ENCODE data around the gene PIK3C2G.

The PIK3C2G gene

DNA sequence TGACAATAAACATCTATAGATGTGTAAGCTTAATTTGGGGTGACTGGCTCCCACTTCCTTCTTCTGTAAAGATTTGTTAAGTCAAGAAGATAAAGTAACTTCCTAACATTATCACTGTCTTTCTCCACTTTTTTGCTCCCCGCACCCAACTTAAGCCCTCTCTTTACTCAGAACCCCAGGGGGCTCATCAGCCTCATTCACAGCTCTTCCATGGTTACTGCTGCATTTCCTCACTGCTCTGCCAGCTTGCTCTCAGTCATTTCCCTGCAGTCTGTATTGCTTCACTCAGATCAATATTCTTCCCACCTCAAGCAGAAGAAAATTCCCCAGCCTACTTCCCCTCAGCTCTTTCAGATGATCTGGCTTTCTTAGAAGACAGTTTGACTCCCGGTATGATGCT, 102.0 kb downstream of the PIK3C2G start:
- no peak for TF ChIP-seq CTCF (conservative IDR thresholded peaks at IDR 0.05; ENCODE audit: low read depth, low read length)
- Histone ChIP-seq H3K79me2 (ENCODE audit: insufficient read depth, low read depth) (no peaks in the 10 kb centered on the region), H3K27ac (no peak overlapping the region), H3K9ac (no peak overlapping the region), H3K4me1 (ENCODE audit: low read depth, poor library complexity, severe bottlenecking) (no peaks in the 10 kb centered on the region), H3K27me3 (ENCODE audit: insufficient read depth, low read depth) (no peaks in the 10 kb centered on the region), H3K4me2 (no peak overlapping the region), H3K4me3 (IDR thresholded peaks at IDR 0.05; ENCODE audit: insufficient read depth, low read depth, low read length) (no peak overlapping the region), H3K36me3 (ENCODE audit: insufficient read depth) (no peaks in the 10 kb centered on the region), H2AFZ (ENCODE audit: low read depth) (no peak overlapping the region), H4K20me1 (ENCODE audit: insufficient read depth) (no peaks in the 10 kb centered on the region)

- Histone ChIP-seq H4K20me1 (ENCODE audit: insufficient read depth) (no peaks in the 10 kb centered on the region), H3K4me3 (IDR thresholded peaks at IDR 0.05; ENCODE audit: insufficient read depth, low read depth, low read length) (no peak overlapping the region), H3K9ac (no peak overlapping the region), H3K27ac (no peak overlapping the region), H2AFZ (ENCODE audit: low read depth) (no peak overlapping the region), H3K79me2 (ENCODE audit: insufficient read depth, low read depth) (no peaks in the 10 kb centered on the region), H3K27me3 (ENCODE audit: insufficient read depth, low read depth) (no peaks in the 10 kb centered on the region), H3K36me3 (ENCODE audit: insufficient read depth) (no peaks in the 10 kb centered on the region), H3K4me1 (ENCODE audit: low read depth, poor library complexity, severe bottlenecking) (no peaks in the 10 kb centered on the region), H3K4me2 (no peak overlapping the region)
- no peak for TF ChIP-seq CTCF (conservative IDR thresholded peaks at IDR 0.05; ENCODE audit: low read depth, low read length)
These were observed 107.3 kb downstream of the PIK3C2G start for GRCh38 chr12:18368594-18368993.

DNA sequence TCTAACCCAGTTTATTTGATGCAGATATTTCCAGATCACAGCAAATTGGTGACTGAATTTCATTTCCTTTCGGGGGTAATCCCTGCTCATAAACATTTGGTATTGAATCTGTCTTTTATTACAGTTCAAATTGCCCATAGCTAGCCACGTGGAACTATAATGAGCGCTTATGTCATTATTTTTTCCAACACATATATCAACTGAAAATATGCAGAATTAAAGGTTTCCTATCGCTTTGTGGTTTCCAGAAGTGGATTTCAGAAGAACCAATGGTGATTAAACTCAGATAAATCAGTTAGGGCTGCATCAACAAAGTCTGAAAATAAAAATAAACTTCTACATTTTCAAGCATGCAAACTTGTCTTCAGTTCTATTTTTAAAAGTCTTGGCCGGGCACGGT, 111.9 kb downstream of the PIK3C2G start:
- Histone ChIP-seq H3K4me3 (IDR thresholded peaks at IDR 0.05; ENCODE audit: insufficient read depth, low read depth, low read length) (no peak overlapping the region), H3K9ac (no peak overlapping the region)

GRCh38 chr12:18375131-18375530, 113.8 kb downstream of the PIK3C2G start:
- Histone ChIP-seq H3K4me2 (no peak overlapping the region), H3K4me3 (IDR thresholded peaks at IDR 0.05; ENCODE audit: insufficient read depth, low read depth, low read length) (no peak overlapping the region), H3K9ac (no peak overlapping the region), H2AFZ (ENCODE audit: low read depth) (no peak overlapping the region), H3K36me3 (ENCODE audit: insufficient read depth) (no peaks in the 10 kb centered on the region), H3K27me3 (ENCODE audit: insufficient read depth, low read depth) (no peaks in the 10 kb centered on the region), H4K20me1 (ENCODE audit: insufficient read depth) (no peaks in the 10 kb centered on the region), H3K79me2 (ENCODE audit: insufficient read depth, low read depth) (no peaks in the 10 kb centered on the region), H3K4me1 (ENCODE audit: low read depth, poor library complexity, severe bottlenecking) (no peaks in the 10 kb centered on the region), H3K27ac (no peak overlapping the region)
- no peak for TF ChIP-seq CTCF (conservative IDR thresholded peaks at IDR 0.05; ENCODE audit: low read depth, low read length)

More for the DNA sequence above, 111.9 kb downstream of the PIK3C2G start:
- Histone ChIP-seq H2AFZ (ENCODE audit: low read depth) (no peak overlapping the region), H4K20me1 (ENCODE audit: insufficient read depth) (no peaks in the 10 kb centered on the region), H3K27me3 (ENCODE audit: insufficient read depth, low read depth) (no peaks in the 10 kb centered on the region), H3K36me3 (ENCODE audit: insufficient read depth) (no peaks in the 10 kb centered on the region), H3K4me2 (no peak overlapping the region), H3K4me1 (ENCODE audit: low read depth, poor library complexity, severe bottlenecking) (no peaks in the 10 kb centered on the region), H3K79me2 (ENCODE audit: insufficient read depth, low read depth) (no peaks in the 10 kb centered on the region), H3K27ac (no peak overlapping the region)
- TF ChIP-seq CTCF (conservative IDR thresholded peaks at IDR 0.05; ENCODE audit: low read depth, low read length) = no peak

Measured in KMS-11 (cell line).